Natural killer cell (primary cell): ENCODE measurements around the gene ZKSCAN2. TPM values are rescaled to one million over a fixed set of nuclear protein-coding genes. Genes with fewer than 3 reads are reported as not detected.
A peak's percentile ranks its signal among the peaks of the same experiment; 100 is the strongest.

Source experiments
- ATAC-seq, 3 donors: fragments of 150-1000 bp in 2 of 3; fragments of 200-7000 bp in 1 of 3; cut with Tn5 transposase; 1 replicate in 1 of 3; 2 replicates in 2 of 3; pipeline ENCODE4 v1.10.0; 2021; ENCODE audit warnings: mild to moderate bottlenecking in 2 of 3, moderate library complexity in 2 of 3
- DNase-seq, 2 donors: peaks; one replicate each; pipeline versions ENCODE4 v3.0.0 to v3.0.0-alpha.2; 2013 to 2021; ENCODE audit warnings: mixed read lengths in 1 of 2
- H3K27ac ChIP-seq: one replicate; pipeline ENCODE4 v1.5.1; 2013; ENCODE audit warnings: mild to moderate bottlenecking, low read length
- H3K27me3 ChIP-seq: one replicate; pipeline ENCODE4 v1.6.1; 2013; ENCODE audit warnings: low read length; ENCODE audit not compliant: control insufficient read depth, insufficient read depth
- H3K36me3 ChIP-seq: one replicate; pipeline ENCODE4 v1.6.1; 2013; ENCODE audit warnings: low read length; ENCODE audit not compliant: control insufficient read depth, insufficient read depth
- H3K4me1 ChIP-seq: one replicate; pipeline ENCODE4 v1.6.1; 2013; ENCODE audit warnings: low read length; ENCODE audit not compliant: control insufficient read depth, insufficient read depth
- H3K4me3 ChIP-seq: one replicate; pipeline ENCODE4 v1.5.1; 2013; ENCODE audit warnings: low read length
- H3K9me3 ChIP-seq: one replicate; pipeline ENCODE4 v1.6.1; 2013; ENCODE audit warnings: low read length; ENCODE audit not compliant: control insufficient read depth, insufficient read depth
- H3K27ac Mint-ChIP-seq, 2 donors: one replicate each; pipeline ENCODE4 v1.8.0; 2022; ENCODE audit warnings: mild to moderate bottlenecking in 2 of 2, mixed read lengths in 2 of 2, moderate library complexity in 1 of 2
- H3K27me3 Mint-ChIP-seq, 2 donors: one replicate each; pipeline ENCODE4 v1.8.0; 2022; ENCODE audit warnings: low read depth in 2 of 2, mixed read lengths in 2 of 2
- H3K36me3 Mint-ChIP-seq: one replicate; pipeline ENCODE4 v1.8.0; 2022; ENCODE audit warnings: mixed read lengths
- H3K4me1 Mint-ChIP-seq, 2 donors: one replicate each; pipeline ENCODE4 v1.8.0; 2022; ENCODE audit warnings: mixed read lengths in 2 of 2
- H3K4me3 Mint-ChIP-seq: one replicate; pipeline ENCODE4 v1.8.0; 2022; ENCODE audit warnings: mild to moderate bottlenecking, moderate library complexity, mixed read lengths
- H3K9me3 Mint-ChIP-seq, 2 donors: one replicate each; pipeline ENCODE4 v1.8.0; 2022; ENCODE audit warnings: mixed read lengths in 2 of 2
- CTCF ChIP-seq: fragments of 200-600 bp; IDR thresholded peaks from one replicate; pipeline ENCODE4 v1.8.0; 2022; ENCODE audit warnings: antibody characterized with exemption
- WGBS: methylation state at CpG from one replicate; pipeline ENCODE4 v1.1.7; 2013; ENCODE audit warnings: missing lambda C conversion rate; ENCODE audit not compliant: insufficient coverage; 5-methylcytosine and 5-hydroxymethylcytosine counted together
- intact Hi-C: fragments of 100-400 bp; cut with micrococcal nuclease; formaldehyde crosslinking; loops from one replicate; pipeline ENCODE4 v1.14.2; 2022
- total RNA-seq, 4 donors: library from RNA; stranded (reverse); fragments of 120-200 nt in 1 of 4; gene quantifications; one replicate each; pipeline versions ENCODE4 v1.2.3 to v1.2.4, GENCODE V29; 2013 to 2022

Gene ZKSCAN2
- total RNA-seq, 3 donors from 2014 or later (not counting 1 experiment from before 2014, with no cell fraction given), result 6.7 to 7.0 (median 6.8) TPM

DNA sequence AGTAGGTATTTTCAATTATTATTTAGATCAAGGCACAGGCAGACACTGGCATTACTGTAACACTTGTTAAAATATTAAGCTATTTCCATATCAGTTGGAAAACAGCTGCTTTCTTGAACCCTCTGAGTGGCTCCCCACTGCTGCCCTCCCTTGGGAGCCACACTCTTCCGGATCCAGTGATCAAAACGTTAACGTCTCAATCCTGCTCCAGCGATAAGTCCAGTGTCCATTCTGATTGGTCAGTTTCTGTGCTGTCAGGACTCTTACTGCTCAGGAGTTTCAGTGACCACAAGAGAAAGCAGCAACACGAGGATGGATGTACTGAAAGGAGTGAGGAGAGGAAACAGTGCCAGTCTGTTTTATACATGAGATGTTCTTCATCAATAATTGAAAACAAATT is 13.8 kb upstream of the ZKSCAN2 start:
- no peak overlapping the region for H3K4me3 ChIP-seq
- Mint-ChIP-seq H3K27ac (peak overlapping the region in 1 of 2 donors; percentile 54), H3K27me3 (no peaks in the 10 kb centered on the region), H3K9me3 (no peaks in the 10 kb centered on the region), H3K4me1 (peaks cover 7 to 15% of the 10 kb centered on the region in 2 donors), H3K4me3 (no peak overlapping the region), H3K36me3 (no peaks in the 10 kb centered on the region)
- H3K36me3 ChIP-seq, result no peaks in the 10 kb centered on the region
- no peaks in the 10 kb centered on the region for H3K27me3 ChIP-seq
- WGBS, result 83% methylated on average over 5 of the region's 5 CpGs
- DNase-seq (no peak), ATAC-seq (no peak)
- no peak overlapping the region for H3K27ac ChIP-seq
- intact Hi-C loops, result no loop called here
- TF ChIP-seq CTCF, result no peak
- H3K9me3 ChIP-seq, result no peaks in the 10 kb centered on the region
- H3K4me1 ChIP-seq, result no peaks in the 10 kb centered on the region

DNA sequence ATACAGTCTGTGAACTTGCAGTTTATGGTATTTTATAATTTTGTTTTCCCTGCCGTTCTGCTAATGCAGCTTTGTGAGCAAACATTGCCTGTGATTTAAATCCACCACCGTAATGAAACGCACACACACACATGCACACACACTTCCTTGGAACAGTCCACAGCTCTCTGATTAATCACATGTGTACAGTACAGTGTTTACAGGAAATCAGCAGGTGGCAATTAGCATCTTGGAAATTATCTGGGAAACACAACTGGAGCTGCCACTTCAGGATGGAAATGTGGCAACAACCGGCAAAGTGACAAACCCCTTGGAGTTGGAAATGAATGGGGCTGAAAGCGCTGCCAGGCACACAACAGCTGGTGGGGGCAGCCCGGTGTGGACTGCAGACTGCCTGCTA is 12.9 kb upstream of the ZKSCAN2 start:
- no peak for TF ChIP-seq CTCF
- Mint-ChIP-seq H3K9me3 (no peaks in the 10 kb centered on the region), H3K4me1 (peaks cover 16 to 22% of the 10 kb centered on the region in 2 donors), H3K36me3 (no peaks in the 10 kb centered on the region), H3K27ac (peak overlapping the region in 1 of 2 donors; percentile 33), H3K27me3 (no peaks in the 10 kb centered on the region), H3K4me3 (no peak overlapping the region)
- WGBS, result 85% methylated on average over 6 of the region's 6 CpGs
- no peak overlapping the region for H3K4me3 ChIP-seq
- H3K9me3 ChIP-seq, result no peaks in the 10 kb centered on the region
- H3K4me1 ChIP-seq, result no peaks in the 10 kb centered on the region
- H3K27me3 ChIP-seq, result no peaks in the 10 kb centered on the region
- no peak overlapping the region for H3K27ac ChIP-seq
- intact Hi-C loops, result no loop called here
- DNase-seq (no peak), ATAC-seq (no peak)
- no peaks in the 10 kb centered on the region for H3K36me3 ChIP-seq

- no peaks in the 10 kb centered on the region for H3K9me3 ChIP-seq
- no peak overlapping the region for H3K27ac ChIP-seq
- H3K4me3 ChIP-seq, result no peak overlapping the region
- H3K36me3 ChIP-seq, result no peaks in the 10 kb centered on the region
- H3K9me3 Mint-ChIP-seq, result no peaks in the 10 kb centered on the region
- no peak for TF ChIP-seq CTCF
- no peaks in the 10 kb centered on the region for H3K27me3 Mint-ChIP-seq
- WGBS, result 100% methylated on average over 1 of the region's 1 CpG
- H3K27me3 ChIP-seq, result no peaks in the 10 kb centered on the region
- ATAC-seq, result no peak
- no peak for DNase-seq
- intact Hi-C loops, result no loop called here
- H3K36me3 Mint-ChIP-seq, result no peaks in the 10 kb centered on the region
- no peak overlapping the region for H3K4me3 Mint-ChIP-seq
- H3K4me1 Mint-ChIP-seq, result peaks cover 21 to 22% of the 10 kb centered on the region in 2 donors
- no peak overlapping the region for H3K27ac Mint-ChIP-seq
- no peaks in the 10 kb centered on the region for H3K4me1 ChIP-seq
Observed at GRCh38 chr16:25269879-25270278, 12.2 kb upstream of the ZKSCAN2 start.

DNA sequence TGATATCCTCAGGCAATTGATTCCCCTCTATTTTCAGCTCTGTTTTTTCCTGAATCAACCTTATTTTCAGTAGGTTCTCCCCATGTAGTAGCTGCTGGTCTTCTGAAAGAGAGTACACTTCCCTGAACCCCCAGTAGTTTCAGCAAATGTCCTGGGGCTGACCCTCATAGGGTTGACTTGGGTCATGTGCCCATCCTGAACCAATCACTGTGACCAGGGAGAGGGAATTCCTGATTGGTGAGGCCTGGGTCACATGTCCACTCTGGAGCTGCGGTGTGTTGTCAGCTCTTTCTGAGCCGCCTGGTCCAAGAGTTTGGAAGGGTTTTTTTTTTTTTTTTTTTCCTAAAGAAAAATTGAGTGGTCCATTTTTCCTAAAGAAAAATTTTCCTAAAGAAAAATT is 8.3 kb upstream of the ZKSCAN2 start:
- H3K9me3 Mint-ChIP-seq, result no peaks in the 10 kb centered on the region
- 100% methylated on average over 1 of the region's 2 CpGs for WGBS
- peaks cover 37 to 43% of the 10 kb centered on the region in 2 donors for H3K4me1 Mint-ChIP-seq
- Histone ChIP-seq H3K4me1 (no peaks in the 10 kb centered on the region), H3K27ac (no peak overlapping the region), H3K36me3 (peaks cover 2% of the 10 kb centered on the region), H3K27me3 (no peaks in the 10 kb centered on the region), H3K9me3 (no peaks in the 10 kb centered on the region), H3K4me3 (no peak overlapping the region)
- no peak overlapping the region for H3K4me3 Mint-ChIP-seq
- no peaks in the 10 kb centered on the region for H3K36me3 Mint-ChIP-seq
- H3K27ac Mint-ChIP-seq, result no peak overlapping the region
- H3K27me3 Mint-ChIP-seq, result no peaks in the 10 kb centered on the region
- ATAC-seq (no peak), DNase-seq (no peak)
- no peak for TF ChIP-seq CTCF
- intact Hi-C loops, result no loop called here
